Dedifferentiated amniotic fluid mesenchymal stem cell (primary cell): ENCODE results near the gene NME1.
A peak's percentile ranks its signal among the peaks of the same experiment; 100 is the strongest.
"Not testable (repeated sequence)": the region's sequence is repeated elsewhere in the genome, so short reads cannot be mapped to it uniquely, and the experiment has no call there.

Source experiments
- DNase-seq: peaks from one replicate; pipeline ENCODE4 v3.0.0-alpha.2; 2016; ENCODE audit errors: extremely low spot score

The NME1 gene

GRCh38 chr17:51144266-51145022 lies 8.9 kb upstream of the NME1 start:
- DNase-seq: no peak

GRCh38 chr17:51147650-51148049 lies 5.7 kb upstream of the NME1 start:
- no peak for DNase-seq

GRCh38 chr17:51149163-51149562 lies 4.2 kb upstream of the NME1 start:
- DNase-seq: no peak

GRCh38 chr17:51150932-51151331 lies 2.4 kb upstream of the NME1 start:
- DNase-seq: no peak

GRCh38 chr17:51152766-51153209 lies 571 bp upstream of the NME1 start:
- no peak for DNase-seq

- DNase-seq: no peak
These were observed 817 bp downstream of the NME1 start for GRCh38 chr17:51154176-51154575.

- DNase-seq: no peak
These were observed 2.1 kb downstream of the NME1 start for GRCh38 chr17:51155416-51155815.

GRCh38 chr17:51159604-51160003 lies 6.2 kb downstream of the NME1 start:
- no peak for DNase-seq

- DNase-seq: no peak
These were observed 8.2 kb downstream of the NME1 start for GRCh38 chr17:51161541-51161940.

GRCh38 chr17:51164911-51165679 lies 11.7 kb downstream of the NME1 start:
- no peak for DNase-seq

- no peak for DNase-seq
These were observed 12.4 kb downstream of the NME1 start for GRCh38 chr17:51165680-51166197.

GRCh38 chr17:51166198-51166986 lies 13.0 kb downstream of the NME1 start, which contains the start of gene NME2:
Gene NME2 (plus strand): TSS chr17:51166411. CDS start chr17:51166831, 420 bp downstream.
- peak; percentile 63 for DNase-seq

GRCh38 chr17:51166987-51167931 lies 13.9 kb downstream of the NME1 start:
- no peak for DNase-seq

- no peak for DNase-seq
These were observed 16.0 kb downstream of the NME1 start for GRCh38 chr17:51169340-51169739.

- no peak for DNase-seq
These were observed 17.4 kb downstream of the NME1 start for GRCh38 chr17:51170736-51171135.

- DNase-seq: not testable (repeated sequence)
These were observed 18.7 kb downstream of the NME1 start for GRCh38 chr17:51172030-51172429.

GRCh38 chr17:51180486-51180885 lies 27.1 kb downstream of the NME1 start:
- DNase-seq: no peak

GRCh38 chr17:51184124-51184523 lies 30.8 kb downstream of the NME1 start:
- DNase-seq: no peak

- DNase-seq: no peak
These were observed 32.5 kb downstream of the NME1 start for GRCh38 chr17:51185763-51186332.

GRCh38 chr17:51188271-51188833 lies 35.0 kb downstream of the NME1 start:
- no peak for DNase-seq
